DND-41 (cell line): ENCODE results near the gene IL1RAPL2.
"Not testable (repeated sequence)": the region's sequence is repeated elsewhere in the genome, so short reads cannot be mapped to it uniquely, and the experiment has no call there.

Source experiments
- ATAC-seq: fragments of 200-7000 bp; cut with Tn5 transposase; 3 replicates; pipeline ENCODE4 v1.9.1; 2021; ENCODE audit warnings: low read depth; ENCODE audit not compliant: insufficient read depth
- DNase-seq: peaks from one replicate; pipeline ENCODE4 v3.0.0-alpha.2; 2020
- H2AFZ ChIP-seq: 2 replicates; pipeline ENCODE4 v1.6.0; 2012; ENCODE audit warnings: low read depth, low read length
- H3K27ac ChIP-seq: 2 replicates; pipeline ENCODE4 v1.5.1; 2012; ENCODE audit warnings: low read length, inconsistent platforms
- H3K27me3 ChIP-seq: fragments of 200-600 bp; sonication (generic); 2 replicates; pipeline ENCODE4 v1.6.0; 2012; ENCODE audit warnings: low read length, mild to moderate bottlenecking, inconsistent platforms; ENCODE audit not compliant: insufficient read depth, poor library complexity
- H3K36me3 ChIP-seq: 2 replicates; pipeline ENCODE4 v1.5.1; 2012; ENCODE audit warnings: low read length, inconsistent platforms; ENCODE audit not compliant: insufficient read depth
- H3K4me1 ChIP-seq: 2 replicates; pipeline ENCODE4 v1.5.1; 2012; ENCODE audit warnings: mild to moderate bottlenecking, low read length; ENCODE audit not compliant: insufficient read depth
- H3K4me2 ChIP-seq: 2 replicates; pipeline ENCODE4 v1.6.0; 2012; ENCODE audit warnings: mild to moderate bottlenecking, moderate library complexity, low read length, inconsistent platforms; ENCODE audit not compliant: insufficient read depth
- H3K4me3 ChIP-seq, 2 experiments: fragments of 200-600 bp in 1 of 2; shearing (Covaris generic) in 1 of 2; 2 replicates each; pipeline ENCODE4 v1.5.1; 2012 to 2016; ENCODE audit warnings: inconsistent platforms in 2 of 2, low read length in 2 of 2, mild to moderate bottlenecking in 2 of 2, low read depth in 1 of 2, moderate library complexity in 1 of 2
- H3K79me2 ChIP-seq: 2 replicates; pipeline ENCODE4 v1.6.0; 2012; ENCODE audit warnings: low read length, inconsistent platforms; ENCODE audit not compliant: insufficient read depth
- H3K9ac ChIP-seq: 2 replicates; pipeline ENCODE4 v1.6.0; 2012; ENCODE audit warnings: low read depth, mild to moderate bottlenecking, inconsistent platforms, low read length, moderate library complexity
- H3K9me3 ChIP-seq: 2 replicates; pipeline ENCODE4 v1.5.1; 2012; ENCODE audit warnings: low read length, moderate library complexity, mild to moderate bottlenecking, inconsistent platforms; ENCODE audit not compliant: insufficient read depth, severe bottlenecking
- H4K20me1 ChIP-seq: 2 replicates; pipeline ENCODE4 v1.6.0; 2012; ENCODE audit warnings: low read length; ENCODE audit not compliant: insufficient read depth
- CTCF ChIP-seq: IDR thresholded peaks from 2 replicates; pipeline ENCODE4 v1.5.1; 2012; ENCODE audit warnings: borderline replicate concordance, low read length, moderate library complexity, mild to moderate bottlenecking; ENCODE audit not compliant: poor library complexity, severe bottlenecking; ENCODE audit errors: extremely low read depth
- EZH2 ChIP-seq: IDR thresholded peaks from 3 replicates; pipeline ENCODE4 v1.6.1; 2012; ENCODE audit warnings: borderline replicate concordance, low read depth, mild to moderate bottlenecking, moderate library complexity, low read length, inconsistent platforms; ENCODE audit not compliant: severe bottlenecking

Gene IL1RAPL2

GRCh38 chrX:105653891-105654290 lies 1087.9 kb downstream of the IL1RAPL2 start:
- Histone ChIP-seq H3K27me3 (no peaks in the 10 kb centered on the region), H3K27ac (no peak overlapping the region), H3K4me1 (no peaks in the 10 kb centered on the region), H2AFZ (no peak overlapping the region), H4K20me1 (no peaks in the 10 kb centered on the region), H3K9me3 (no peaks in the 10 kb centered on the region), H3K9ac (no peak overlapping the region), H3K79me2 (no peaks in the 10 kb centered on the region), H3K36me3 (no peaks in the 10 kb centered on the region), H3K4me2 (no peak overlapping the region), H3K4me3 (no peak overlapping the region)
- ATAC-seq (no peak), DNase-seq (no peak)
- TF ChIP-seq CTCF, result no peak
- no peak for TF ChIP-seq EZH2

DNA sequence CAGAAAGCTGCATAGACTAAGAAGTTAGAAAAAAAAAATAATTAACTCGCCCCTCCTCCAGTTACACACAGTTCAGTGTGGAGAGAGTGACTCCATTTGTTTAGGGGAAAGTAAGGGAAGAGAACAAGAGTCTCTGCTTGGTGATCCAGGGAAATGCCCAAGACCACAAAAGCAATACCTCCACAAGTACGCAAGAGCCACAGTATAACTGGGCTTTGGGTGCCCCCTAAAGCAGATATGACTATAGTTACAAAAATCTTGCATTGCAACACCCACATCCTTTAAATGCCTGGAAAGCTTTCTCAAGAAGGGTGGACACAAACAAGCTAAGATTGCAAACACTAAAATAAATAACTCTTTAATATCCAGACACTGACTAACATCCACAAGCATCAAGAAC lies 1092.1 kb downstream of the IL1RAPL2 start:
- Histone ChIP-seq H3K9me3 (no peaks in the 10 kb centered on the region), H3K9ac (no peak overlapping the region), H3K4me1 (no peaks in the 10 kb centered on the region), H3K4me2 (no peak overlapping the region), H3K27ac (no peak overlapping the region), H2AFZ (no peak overlapping the region), H3K4me3 (no peak overlapping the region), H3K36me3 (no peaks in the 10 kb centered on the region), H3K79me2 (no peaks in the 10 kb centered on the region), H3K27me3 (no peaks in the 10 kb centered on the region), H4K20me1 (no peaks in the 10 kb centered on the region)
- no peak for DNase-seq
- ATAC-seq, result no peak
- TF ChIP-seq EZH2 (no peak), CTCF (no peak)

GRCh38 chrX:105662248-105662647 lies 1096.2 kb downstream of the IL1RAPL2 start:
- Histone ChIP-seq H3K9me3 (no peaks in the 10 kb centered on the region), H3K36me3 (no peaks in the 10 kb centered on the region), H4K20me1 (no peaks in the 10 kb centered on the region), H3K9ac (no peak overlapping the region), H3K27me3 (no peaks in the 10 kb centered on the region), H3K79me2 (no peaks in the 10 kb centered on the region), H3K4me1 (no peaks in the 10 kb centered on the region), H2AFZ (no peak overlapping the region), H3K27ac (no peak overlapping the region), H3K4me3 (no peak overlapping the region), H3K4me2 (no peak overlapping the region)
- no peak for TF ChIP-seq EZH2
- TF ChIP-seq CTCF, result no peak
- DNase-seq (no peak), ATAC-seq (no peak)

DNA sequence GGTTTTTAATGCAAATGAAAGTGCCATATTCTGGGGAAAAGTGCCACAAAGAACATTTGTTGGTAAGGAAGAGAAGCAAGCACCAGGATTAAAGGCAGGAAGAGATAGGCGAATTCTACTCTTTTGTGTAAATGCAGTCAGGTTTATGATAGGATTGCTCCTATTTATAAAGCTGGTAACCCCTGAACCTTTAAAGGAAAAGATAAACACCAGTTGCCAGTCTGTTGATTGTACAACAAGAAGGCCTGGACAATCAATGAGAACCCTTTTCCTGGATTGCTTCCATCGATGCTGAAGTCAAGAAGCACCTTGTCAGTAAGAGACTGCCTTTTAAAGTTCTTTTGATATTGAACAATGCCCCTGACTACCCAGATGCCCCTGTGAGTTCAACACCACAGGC lies 1098.2 kb downstream of the IL1RAPL2 start:
- Histone ChIP-seq H3K27me3 (no peaks in the 10 kb centered on the region), H3K9ac (no peak overlapping the region), H3K36me3 (no peaks in the 10 kb centered on the region), H2AFZ (no peak overlapping the region), H3K4me3 (no peak overlapping the region), H3K27ac (no peak overlapping the region), H4K20me1 (no peaks in the 10 kb centered on the region), H3K4me2 (no peak overlapping the region), H3K79me2 (no peaks in the 10 kb centered on the region), H3K4me1 (no peaks in the 10 kb centered on the region), H3K9me3 (no peaks in the 10 kb centered on the region)
- no peak for ATAC-seq
- DNase-seq, result no peak
- TF ChIP-seq EZH2 (no peak), CTCF (no peak)

GRCh38 chrX:105684288-105684687 lies 1118.3 kb downstream of the IL1RAPL2 start:
- H4K20me1 ChIP-seq, H3K4me3 ChIP-seq, DNase-seq, H3K27me3 ChIP-seq, H3K79me2 ChIP-seq, H3K4me2 ChIP-seq, H3K4me1 ChIP-seq, ATAC-seq, H3K36me3 ChIP-seq, H3K27ac ChIP-seq, H2AFZ ChIP-seq, H3K9ac ChIP-seq, H3K9me3 ChIP-seq: not testable (repeated sequence)
